ENCODE results near the gene PCDHGA7.

GRCh38 chr5:141362719-141363118 lies 19.8 kb upstream of the PCDHGA7 start:
- no peak for TF ChIP-seq CTCF (IDR thresholded peaks at IDR 0.05)
- TF ChIP-seq EP300 (IDR thresholded peaks at IDR 0.05), result no peak

Measured in tibial nerve (tissue), 4 donors.